ENCODE measurements around the gene DPYD. TPM values are rescaled to one million over a fixed set of nuclear protein-coding genes. Genes with fewer than 3 reads are reported as not detected.

DPYD gene
- total RNA-seq, 1 donor, result 81.4 TPM

DNA sequence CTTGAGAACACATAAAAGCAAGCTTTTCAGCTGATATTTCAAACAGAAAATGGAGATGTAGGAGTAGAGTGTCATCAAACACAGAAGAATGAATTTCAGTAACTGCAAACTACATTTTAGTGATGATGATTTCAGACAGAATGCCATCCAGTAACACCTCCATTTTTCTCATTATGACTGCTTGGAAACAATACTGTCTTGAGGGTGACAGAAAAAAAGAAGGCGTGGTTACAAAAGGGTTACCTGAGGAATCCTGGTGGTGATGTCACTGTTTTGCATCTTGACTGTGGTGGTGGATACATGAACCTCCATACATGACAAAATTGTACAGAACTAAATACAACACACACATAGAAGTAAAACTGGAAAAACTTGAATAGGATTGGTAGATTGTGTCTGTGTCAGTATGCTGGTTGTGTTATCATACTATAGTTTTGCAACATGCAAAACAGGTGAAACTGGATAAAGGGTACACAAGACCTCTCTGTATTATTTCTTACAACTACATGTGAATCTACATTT, 823.4 kb downstream of the DPYD start:
- no peak for DNase-seq (ENCODE audit: insufficient read length, low spot score, missing footprints)
- Histone ChIP-seq H3K4me2 (ENCODE audit: insufficient read depth, low read length) (no peak overlapping the region), H3K79me2 (ENCODE audit: insufficient read depth, low read length) (no peaks in the 10 kb centered on the region), H2AFZ (ENCODE audit: low read length) (no peak overlapping the region), H3K9me3 (ENCODE audit: low read depth, low read length) (no peaks in the 10 kb centered on the region), H3K4me3 (ENCODE audit: insufficient read depth, low read length) (no peak overlapping the region), H3K4me1 (ENCODE audit: insufficient read depth, low read length) (peaks cover 16% of the 10 kb centered on the region), H3K27ac (ENCODE audit: low read depth, low read length) (no peak overlapping the region), H3K27me3 (ENCODE audit: insufficient read depth, low read length) (no peaks in the 10 kb centered on the region), H4K20me1 (ENCODE audit: insufficient read depth, low read length) (no peaks in the 10 kb centered on the region), H3K36me3 (ENCODE audit: insufficient read depth, low read length) (no peaks in the 10 kb centered on the region)
- TF ChIP-seq, protein P1, sequence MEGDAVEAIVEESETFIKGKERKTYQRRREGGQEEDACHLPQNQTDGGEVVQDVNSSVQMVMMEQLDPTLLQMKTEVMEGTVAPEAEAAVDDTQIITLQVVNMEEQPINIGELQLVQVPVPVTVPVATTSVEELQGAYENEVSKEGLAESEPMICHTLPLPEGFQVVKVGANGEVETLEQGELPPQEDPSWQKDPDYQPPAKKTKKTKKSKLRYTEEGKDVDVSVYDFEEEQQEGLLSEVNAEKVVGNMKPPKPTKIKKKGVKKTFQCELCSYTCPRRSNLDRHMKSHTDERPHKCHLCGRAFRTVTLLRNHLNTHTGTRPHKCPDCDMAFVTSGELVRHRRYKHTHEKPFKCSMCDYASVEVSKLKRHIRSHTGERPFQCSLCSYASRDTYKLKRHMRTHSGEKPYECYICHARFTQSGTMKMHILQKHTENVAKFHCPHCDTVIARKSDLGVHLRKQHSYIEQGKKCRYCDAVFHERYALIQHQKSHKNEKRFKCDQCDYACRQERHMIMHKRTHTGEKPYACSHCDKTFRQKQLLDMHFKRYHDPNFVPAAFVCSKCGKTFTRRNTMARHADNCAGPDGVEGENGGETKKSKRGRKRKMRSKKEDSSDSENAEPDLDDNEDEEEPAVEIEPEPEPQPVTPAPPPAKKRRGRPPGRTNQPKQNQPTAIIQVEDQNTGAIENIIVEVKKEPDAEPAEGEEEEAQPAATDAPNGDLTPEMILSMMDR (IDR thresholded peaks at IDR 0.05; ENCODE audit: extremely low read depth, low read depth, low read length), result no peak

DNA sequence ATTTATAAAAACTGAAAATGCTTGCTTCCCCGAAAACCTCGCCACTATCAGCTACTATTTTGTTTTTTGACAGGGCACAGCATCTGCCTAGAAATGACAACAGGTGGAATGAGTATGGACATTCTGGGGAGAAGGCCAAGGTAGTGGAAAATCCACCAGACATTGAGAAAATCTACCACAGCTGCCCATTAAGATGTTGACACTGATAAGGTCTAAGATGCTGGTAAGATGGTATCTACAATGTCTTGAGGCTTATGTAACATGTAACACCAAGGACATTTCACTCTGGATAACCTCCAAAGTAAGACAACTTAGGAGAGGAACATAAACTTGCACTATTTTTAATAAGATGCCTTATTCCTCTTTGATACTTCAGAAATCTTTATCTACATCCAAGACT, 825.1 kb downstream of the DPYD start:
- no peaks in the 10 kb centered on the region for H3K36me3 ChIP-seq (ENCODE audit: insufficient read depth, low read length)
- H3K27ac ChIP-seq (ENCODE audit: low read depth, low read length), result no peak overlapping the region
- H3K4me1 ChIP-seq (ENCODE audit: insufficient read depth, low read length), result peaks cover 16% of the 10 kb centered on the region
- no peak for DNase-seq (ENCODE audit: insufficient read length, low spot score, missing footprints)
- no peaks in the 10 kb centered on the region for H3K9me3 ChIP-seq (ENCODE audit: low read depth, low read length)
- H3K79me2 ChIP-seq (ENCODE audit: insufficient read depth, low read length), result no peaks in the 10 kb centered on the region
- TF ChIP-seq, protein P1 (IDR thresholded peaks at IDR 0.05; ENCODE audit: extremely low read depth, low read depth, low read length), result no peak
- H3K27me3 ChIP-seq (ENCODE audit: insufficient read depth, low read length), result no peaks in the 10 kb centered on the region
- no peak overlapping the region for H3K4me2 ChIP-seq (ENCODE audit: insufficient read depth, low read length)
- H2AFZ ChIP-seq (ENCODE audit: low read length), result no peak overlapping the region
- H4K20me1 ChIP-seq (ENCODE audit: insufficient read depth, low read length), result no peaks in the 10 kb centered on the region
- no peak overlapping the region for H3K4me3 ChIP-seq (ENCODE audit: insufficient read depth, low read length)

DNA sequence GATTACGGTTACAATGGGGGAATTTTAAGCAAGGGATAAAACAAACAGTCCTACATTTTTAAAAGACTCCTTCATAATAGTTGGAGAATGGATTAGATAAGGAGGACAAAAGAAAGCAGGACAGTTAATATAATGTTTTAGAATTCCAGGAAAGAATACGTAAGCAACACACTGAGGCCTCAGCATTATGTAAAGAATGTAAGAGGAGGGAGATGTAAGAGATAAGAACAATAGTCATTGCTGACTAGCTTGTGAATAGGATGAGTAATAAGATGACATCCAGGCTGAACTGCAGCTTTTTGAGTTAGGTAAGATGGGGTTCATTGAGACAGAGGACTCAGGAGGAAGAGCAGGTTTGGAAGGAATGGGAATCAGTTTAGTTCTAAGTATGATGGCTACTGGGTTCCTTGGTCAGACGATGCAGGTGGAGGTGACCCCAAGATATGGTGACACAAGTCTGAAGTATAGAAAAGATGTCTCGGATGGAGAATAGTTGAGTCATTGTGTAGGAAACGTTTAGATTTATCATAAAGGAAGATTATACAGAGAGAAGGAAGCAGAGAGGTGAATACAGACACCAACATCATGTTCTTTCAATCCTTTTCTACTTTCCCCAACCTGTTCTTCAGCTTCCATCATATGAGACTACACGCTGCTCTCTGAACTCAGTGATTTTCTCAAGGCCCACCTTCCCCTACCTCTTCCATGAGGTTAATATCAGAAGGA, 826.4 kb downstream of the DPYD start:
- peak; percentile 34 for DNase-seq (ENCODE audit: insufficient read length, low spot score, missing footprints)
- peak overlapping the region; percentile 97 for H3K27ac ChIP-seq (ENCODE audit: low read depth, low read length)
- H3K4me3 ChIP-seq (ENCODE audit: insufficient read depth, low read length), result peak overlapping the region; percentile 42
- TF ChIP-seq, protein P1 (IDR thresholded peaks at IDR 0.05; ENCODE audit: extremely low read depth, low read depth, low read length), result no peak
- H3K27me3 ChIP-seq (ENCODE audit: insufficient read depth, low read length), result no peaks in the 10 kb centered on the region
- no peaks in the 10 kb centered on the region for H3K79me2 ChIP-seq (ENCODE audit: insufficient read depth, low read length)
- H3K36me3 ChIP-seq (ENCODE audit: insufficient read depth, low read length), result no peaks in the 10 kb centered on the region
- H3K4me1 ChIP-seq (ENCODE audit: insufficient read depth, low read length), result peaks cover 16% of the 10 kb centered on the region
- H3K9me3 ChIP-seq (ENCODE audit: low read depth, low read length), result no peaks in the 10 kb centered on the region
- no peaks in the 10 kb centered on the region for H4K20me1 ChIP-seq (ENCODE audit: insufficient read depth, low read length)
- H2AFZ ChIP-seq (ENCODE audit: low read length), result peak overlapping the region; percentile 61
- peak overlapping the region; percentile 71 for H3K4me2 ChIP-seq (ENCODE audit: insufficient read depth, low read length)

DNA sequence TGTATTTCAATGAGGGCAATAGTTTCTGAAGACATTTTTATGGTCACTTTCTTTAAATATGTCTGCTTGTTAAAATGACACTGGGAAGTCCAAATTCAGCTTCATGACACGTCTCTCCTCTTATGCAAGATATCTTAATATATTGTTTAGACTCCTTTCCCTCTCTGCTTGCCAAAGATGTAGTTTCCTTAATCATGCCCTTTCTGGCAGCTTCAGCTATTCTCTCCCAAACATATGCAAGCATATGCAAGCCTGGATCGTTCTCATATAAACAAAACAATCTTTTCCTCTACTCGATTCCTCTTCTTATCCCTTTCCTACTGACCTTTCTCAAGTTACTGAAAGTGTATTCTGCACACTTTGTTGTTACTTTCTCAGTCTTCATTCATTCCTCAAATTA, 827.1 kb downstream of the DPYD start:
- Histone ChIP-seq H3K4me2 (ENCODE audit: insufficient read depth, low read length) (peak overlapping the region; percentile 71), H3K27me3 (ENCODE audit: insufficient read depth, low read length) (no peaks in the 10 kb centered on the region), H3K4me3 (ENCODE audit: insufficient read depth, low read length) (peak overlapping the region; percentile 42), H3K79me2 (ENCODE audit: insufficient read depth, low read length) (no peaks in the 10 kb centered on the region), H3K4me1 (ENCODE audit: insufficient read depth, low read length) (peaks cover 16% of the 10 kb centered on the region), H3K27ac (ENCODE audit: low read depth, low read length) (peak overlapping the region; percentile 97), H3K36me3 (ENCODE audit: insufficient read depth, low read length) (no peaks in the 10 kb centered on the region), H2AFZ (ENCODE audit: low read length) (peak overlapping the region; percentile 61), H3K9me3 (ENCODE audit: low read depth, low read length) (no peaks in the 10 kb centered on the region), H4K20me1 (ENCODE audit: insufficient read depth, low read length) (no peaks in the 10 kb centered on the region)
- DNase-seq (ENCODE audit: insufficient read length, low spot score, missing footprints), result no peak
- TF ChIP-seq, protein P1 (IDR thresholded peaks at IDR 0.05; ENCODE audit: extremely low read depth, low read depth, low read length), result no peak
